ENCODE results near the gene RIOK2.
A peak's percentile ranks its signal among the peaks of the same experiment; 100 is the strongest.

The RIOK2 gene

DNA sequence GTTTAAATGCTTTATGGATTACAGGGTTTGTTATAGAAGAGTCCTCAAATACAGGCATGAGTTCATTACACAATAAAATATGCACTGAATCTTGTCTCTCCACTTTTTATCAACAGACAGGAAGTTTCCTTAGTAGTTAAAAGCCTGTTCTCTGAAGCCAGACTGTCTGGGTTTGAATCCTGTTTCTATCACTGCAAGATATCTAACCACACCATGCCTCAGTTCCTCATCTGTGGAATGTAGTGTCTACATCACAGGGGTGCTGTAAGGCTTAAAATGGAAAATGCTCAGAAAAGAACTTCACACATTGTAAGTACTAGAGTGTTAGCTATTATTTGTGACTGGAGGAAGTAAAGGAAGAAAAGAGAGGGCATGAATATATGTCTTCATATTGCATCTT is 49.9 kb downstream of the RIOK2 start:
- Histone ChIP-seq H3K27me3 (ENCODE audit: control insufficient read depth in 1 of 2, insufficient read depth in 1 of 2, low read length in 2 of 2) (peaks cover 0 to 3% of the 10 kb centered on the region in 2 experiments), H3K9ac (ENCODE audit: low read length) (no peak overlapping the region), H2AK5ac (ENCODE audit: low read length, severe bottlenecking) (no peak overlapping the region), H3K23ac (ENCODE audit: low read length in 2 of 2) (no peak overlapping the region), H3K4me2 (ENCODE audit: low read length, poor library complexity, severe bottlenecking) (no peak overlapping the region), H2BK5ac (ENCODE audit: low read depth, low read length, poor library complexity, severe bottlenecking) (no peak overlapping the region), H4K8ac (ENCODE audit: low read length) (no peak overlapping the region), H3K79me1 (replicated peaks; ENCODE audit: low read length, poor library complexity, severe bottlenecking) (no peaks in the 10 kb centered on the region), H2AFZ (ENCODE audit: low read depth, low read length) (no peak overlapping the region), H3K14ac (ENCODE audit: low read length in 2 of 2) (no peak overlapping the region), H4K91ac (ENCODE audit: low read length) (no peak overlapping the region), H3K4me3 (ENCODE audit: insufficient read depth in 1 of 2, low read depth in 1 of 2, low read length in 2 of 2) (no peak overlapping the region), H3K4me1 (ENCODE audit: control insufficient read depth, insufficient read depth, low read depth, low read length) (no peaks in the 10 kb centered on the region), H2BK120ac (ENCODE audit: low read depth, low read length) (no peak overlapping the region), H3K27ac (ENCODE audit: low read length, poor library complexity, severe bottlenecking) (no peak overlapping the region), H2BK15ac (ENCODE audit: low read depth, poor library complexity, severe bottlenecking) (no peak overlapping the region), H2BK12ac (ENCODE audit: low read length in 2 of 2) (no peak overlapping the region), H3K18ac (ENCODE audit: low read depth in 1 of 2, low read length in 2 of 2) (no peak overlapping the region), H3K4ac (ENCODE audit: low read depth in 1 of 2, low read length in 2 of 2) (no peak overlapping the region), H3K9me3 (ENCODE audit: control insufficient read depth, low read length) (no peaks in the 10 kb centered on the region), H3K36me3 (ENCODE audit: control insufficient read depth in 1 of 2, insufficient read depth in 2 of 2, low read depth in 1 of 2, low read length in 2 of 2) (no peaks in the 10 kb centered on the region)
- peak; percentile 2 for DNase-seq

DNA sequence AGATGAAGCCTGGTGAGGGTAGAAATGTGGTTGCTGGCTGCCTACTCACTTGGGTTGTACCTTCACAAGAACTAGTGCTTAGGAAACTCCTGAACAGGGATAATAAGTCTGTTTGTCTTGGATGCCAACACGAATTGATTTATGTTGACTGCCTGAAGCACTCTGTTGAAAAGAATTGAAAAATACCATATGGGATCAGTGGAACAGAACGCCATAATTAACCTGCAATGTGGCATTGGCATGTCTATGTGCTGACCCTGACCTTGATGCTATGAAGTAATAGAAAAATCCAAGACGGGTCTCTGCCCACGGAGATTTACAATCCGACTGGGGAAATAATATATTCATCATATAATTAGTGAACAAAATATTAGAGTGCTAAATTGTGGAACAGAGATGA is 51.1 kb downstream of the RIOK2 start:
- WGBS = 54% methylated on average over 2 of the region's 5 CpGs

DNA sequence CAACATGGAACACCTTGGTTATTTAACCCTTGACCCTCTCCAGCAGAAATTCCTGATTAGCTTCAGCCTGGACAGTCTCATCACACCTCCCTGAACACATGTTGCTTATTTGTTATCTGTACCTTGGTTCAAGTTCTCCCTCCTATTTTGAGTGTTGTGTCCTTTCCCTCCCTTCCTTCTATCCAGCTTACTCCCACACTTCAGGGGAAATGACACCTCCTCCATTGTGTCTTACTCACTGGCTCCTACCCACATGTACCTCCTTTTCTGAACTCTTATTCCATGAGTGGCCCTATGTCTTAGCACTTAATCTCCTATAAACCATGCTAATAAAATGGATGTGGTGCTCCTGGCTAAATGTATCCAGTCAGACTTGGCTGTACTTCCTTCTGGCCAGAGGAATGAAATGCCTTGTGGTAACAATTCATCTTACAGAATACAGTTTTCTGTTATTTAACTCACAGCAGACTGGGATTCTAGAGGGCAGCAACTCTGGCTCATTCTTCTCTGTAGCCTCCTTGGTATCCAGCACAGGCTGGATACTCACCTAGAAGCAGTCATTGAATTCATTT is 51.8 kb downstream of the RIOK2 start:
- H2AK5ac ChIP-seq (ENCODE audit: low read length, severe bottlenecking) = no peak overlapping the region
- no peaks in the 10 kb centered on the region for H3K79me1 ChIP-seq (replicated peaks; ENCODE audit: low read length, poor library complexity, severe bottlenecking)
- H3K36me3 ChIP-seq (ENCODE audit: control insufficient read depth in 1 of 2, insufficient read depth in 2 of 2, low read depth in 1 of 2, low read length in 2 of 2) = no peaks in the 10 kb centered on the region
- no peak overlapping the region for H4K8ac ChIP-seq (ENCODE audit: low read length)
- no peak overlapping the region for H2BK15ac ChIP-seq (ENCODE audit: low read depth, poor library complexity, severe bottlenecking)
- no peak overlapping the region for H3K4me2 ChIP-seq (ENCODE audit: low read length, poor library complexity, severe bottlenecking)
- H3K4me1 ChIP-seq (ENCODE audit: control insufficient read depth, insufficient read depth, low read depth, low read length) = no peaks in the 10 kb centered on the region
- no peak overlapping the region for H3K4ac ChIP-seq (ENCODE audit: low read depth in 1 of 2, low read length in 2 of 2)
- no peak overlapping the region for H3K27ac ChIP-seq (ENCODE audit: low read length, poor library complexity, severe bottlenecking)
- H3K9ac ChIP-seq (ENCODE audit: low read length) = no peak overlapping the region
- no peak overlapping the region for H2BK120ac ChIP-seq (ENCODE audit: low read depth, low read length)
- no peak overlapping the region for H2AFZ ChIP-seq (ENCODE audit: low read depth, low read length)
- no peak overlapping the region for H3K14ac ChIP-seq (ENCODE audit: low read length in 2 of 2)
- H4K91ac ChIP-seq (ENCODE audit: low read length) = no peak overlapping the region
- no peak overlapping the region for H3K18ac ChIP-seq (ENCODE audit: low read depth in 1 of 2, low read length in 2 of 2)
- H2BK5ac ChIP-seq (ENCODE audit: low read depth, low read length, poor library complexity, severe bottlenecking) = no peak overlapping the region
- H2BK12ac ChIP-seq (ENCODE audit: low read length in 2 of 2) = no peak overlapping the region
- no peaks in the 10 kb centered on the region for H3K9me3 ChIP-seq (ENCODE audit: control insufficient read depth, low read length)
- H3K27me3 ChIP-seq (ENCODE audit: control insufficient read depth in 1 of 2, insufficient read depth in 1 of 2, low read length in 2 of 2) = peaks cover 0 to 3% of the 10 kb centered on the region in 2 experiments
- H3K23ac ChIP-seq (ENCODE audit: low read length in 2 of 2) = no peak overlapping the region
- no peak overlapping the region for H3K4me3 ChIP-seq (ENCODE audit: insufficient read depth in 1 of 2, low read depth in 1 of 2, low read length in 2 of 2)
- no peak for DNase-seq

More for the DNA sequence above, 51.1 kb downstream of the RIOK2 start:
- H3K36me3 ChIP-seq (ENCODE audit: control insufficient read depth in 1 of 2, insufficient read depth in 2 of 2, low read depth in 1 of 2, low read length in 2 of 2) = no peaks in the 10 kb centered on the region
- no peaks in the 10 kb centered on the region for H3K79me1 ChIP-seq (replicated peaks; ENCODE audit: low read length, poor library complexity, severe bottlenecking)
- DNase-seq = no peak
- no peak overlapping the region for H3K9ac ChIP-seq (ENCODE audit: low read length)
- no peak overlapping the region for H3K14ac ChIP-seq (ENCODE audit: low read length in 2 of 2)
- H2BK12ac ChIP-seq (ENCODE audit: low read length in 2 of 2) = no peak overlapping the region
- peaks cover 0 to 3% of the 10 kb centered on the region in 2 experiments for H3K27me3 ChIP-seq (ENCODE audit: control insufficient read depth in 1 of 2, insufficient read depth in 1 of 2, low read length in 2 of 2)
- no peak overlapping the region for H3K27ac ChIP-seq (ENCODE audit: low read length, poor library complexity, severe bottlenecking)
- H2AK5ac ChIP-seq (ENCODE audit: low read length, severe bottlenecking) = no peak overlapping the region
- no peak overlapping the region for H3K18ac ChIP-seq (ENCODE audit: low read depth in 1 of 2, low read length in 2 of 2)
- H3K23ac ChIP-seq (ENCODE audit: low read length in 2 of 2) = no peak overlapping the region
- no peak overlapping the region for H2BK120ac ChIP-seq (ENCODE audit: low read depth, low read length)
- H2AFZ ChIP-seq (ENCODE audit: low read depth, low read length) = no peak overlapping the region
- no peak overlapping the region for H4K8ac ChIP-seq (ENCODE audit: low read length)
- no peak overlapping the region for H2BK5ac ChIP-seq (ENCODE audit: low read depth, low read length, poor library complexity, severe bottlenecking)
- no peak overlapping the region for H3K4me3 ChIP-seq (ENCODE audit: insufficient read depth in 1 of 2, low read depth in 1 of 2, low read length in 2 of 2)
- H3K4ac ChIP-seq (ENCODE audit: low read depth in 1 of 2, low read length in 2 of 2) = no peak overlapping the region
- no peak overlapping the region for H2BK15ac ChIP-seq (ENCODE audit: low read depth, poor library complexity, severe bottlenecking)
- no peaks in the 10 kb centered on the region for H3K9me3 ChIP-seq (ENCODE audit: control insufficient read depth, low read length)
- H4K91ac ChIP-seq (ENCODE audit: low read length) = no peak overlapping the region
- H3K4me1 ChIP-seq (ENCODE audit: control insufficient read depth, insufficient read depth, low read depth, low read length) = no peaks in the 10 kb centered on the region
- no peak overlapping the region for H3K4me2 ChIP-seq (ENCODE audit: low read length, poor library complexity, severe bottlenecking)

DNA sequence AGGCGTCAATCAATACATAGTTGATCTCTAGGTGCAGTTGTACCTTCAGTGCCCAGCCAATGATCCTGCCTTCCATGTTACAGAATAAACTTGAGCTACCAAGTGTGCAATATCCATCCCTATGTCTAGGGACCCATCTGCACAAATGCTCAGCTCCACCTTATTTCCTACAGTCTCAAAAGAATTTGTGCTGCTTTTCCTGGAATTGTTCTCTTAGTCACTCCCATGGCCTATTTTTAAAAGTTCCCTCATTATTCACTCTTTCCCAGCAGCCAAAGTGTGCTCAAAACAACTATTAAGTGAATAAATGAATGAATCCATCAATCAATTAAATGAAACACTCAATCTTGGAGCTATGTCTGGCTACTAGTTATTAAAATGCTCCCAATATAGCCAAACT is 55.3 kb downstream of the RIOK2 start:
- H2BK12ac ChIP-seq (ENCODE audit: low read length in 2 of 2) = no peak overlapping the region
- H3K9ac ChIP-seq (ENCODE audit: low read length) = no peak overlapping the region
- no peak overlapping the region for H4K8ac ChIP-seq (ENCODE audit: low read length)

More for the DNA sequence above, 55.3 kb downstream of the RIOK2 start:
- Histone ChIP-seq H3K4me3 (ENCODE audit: insufficient read depth in 1 of 2, low read depth in 1 of 2, low read length in 2 of 2) (no peak overlapping the region), H3K23ac (ENCODE audit: low read length in 2 of 2) (no peak overlapping the region), H3K9me3 (ENCODE audit: control insufficient read depth, low read length) (no peaks in the 10 kb centered on the region), H3K18ac (ENCODE audit: low read depth in 1 of 2, low read length in 2 of 2) (no peak overlapping the region), H2AK5ac (ENCODE audit: low read length, severe bottlenecking) (no peak overlapping the region), H3K27me3 (ENCODE audit: control insufficient read depth in 1 of 2, insufficient read depth in 1 of 2, low read length in 2 of 2) (peaks cover 0 to 16% of the 10 kb centered on the region in 2 experiments), H3K4me2 (ENCODE audit: low read length, poor library complexity, severe bottlenecking) (no peak overlapping the region), H3K4ac (ENCODE audit: low read depth in 1 of 2, low read length in 2 of 2) (no peak overlapping the region), H2BK5ac (ENCODE audit: low read depth, low read length, poor library complexity, severe bottlenecking) (no peak overlapping the region), H3K27ac (ENCODE audit: low read length, poor library complexity, severe bottlenecking) (no peak overlapping the region), H3K14ac (ENCODE audit: low read length in 2 of 2) (no peak overlapping the region), H2BK15ac (ENCODE audit: low read depth, poor library complexity, severe bottlenecking) (no peak overlapping the region), H3K4me1 (ENCODE audit: control insufficient read depth, insufficient read depth, low read depth, low read length) (no peaks in the 10 kb centered on the region), H2AFZ (ENCODE audit: low read depth, low read length) (no peak overlapping the region), H4K91ac (ENCODE audit: low read length) (no peak overlapping the region), H3K79me1 (replicated peaks; ENCODE audit: low read length, poor library complexity, severe bottlenecking) (no peaks in the 10 kb centered on the region), H3K36me3 (ENCODE audit: control insufficient read depth in 1 of 2, insufficient read depth in 2 of 2, low read depth in 1 of 2, low read length in 2 of 2) (no peaks in the 10 kb centered on the region), H2BK120ac (ENCODE audit: low read depth, low read length) (no peak overlapping the region)
- DNase-seq = no peak
- WGBS = 97% methylated on average over 1 of the region's 1 CpG

Data from mesenchymal stem cell (in vitro differentiated cells and primary cell).